K562 (cell line): ENCODE measurements around the gene ORM1. TPM values are rescaled to one million over a fixed set of nuclear protein-coding genes. Genes with fewer than 3 reads are reported as not detected.

Source experiments
- ARID3B ChIP-seq: fragments of 250-450 bp; sonication (Bioruptor Pico); IDR thresholded peaks from 2 replicates; pipeline ENCODE4 v1.4.0; 2020; ENCODE audit warnings: borderline replicate concordance
- HNRNPLL ChIP-seq: fragments of 200-400 bp; formaldehyde crosslinking; IDR thresholded peaks from 2 replicates; pipeline ENCODE4 v1.6.1; 2017; ENCODE audit warnings: low read length, low read depth, mild to moderate bottlenecking; ENCODE audit not compliant: poor library complexity, severe bottlenecking
- MXD1 ChIP-seq: fragments of 250-450 bp; sonication (Bioruptor Pico); IDR thresholded peaks from 2 replicates; pipeline ENCODE4 v1.8.0; 2021; ENCODE audit warnings: borderline replicate concordance, mild to moderate bottlenecking, moderate library complexity; ENCODE audit not compliant: poor library complexity, severe bottlenecking
- NCOA4 ChIP-seq: fragments of 450-650 bp; IDR thresholded peaks from 2 replicates; pipeline ENCODE4 v1.6.1; 2018; ENCODE audit warnings: mild to moderate bottlenecking; ENCODE audit not compliant: partially characterized antibody
- UBTF ChIP-seq, 2 experiments: IDR thresholded peaks; 2 replicates each; pipeline ENCODE4 v1.6.1; 2012; ENCODE audit warnings: improper control_type of control experiment in 2 of 2, low read depth in 2 of 2, low read length in 2 of 2, borderline replicate concordance in 1 of 2
- ZBTB7A ChIP-seq: IDR thresholded peaks from 2 replicates; pipeline ENCODE4 v1.6.1; 2011; ENCODE audit warnings: low read depth, mild to moderate bottlenecking, low read length, moderate library complexity, borderline replicate concordance; ENCODE audit not compliant: control insufficient read depth
- ZNF589 ChIP-seq: fragments of 200-800 bp; sonication (Bioruptor generic); IDR thresholded peaks from 2 replicates; pipeline ENCODE4 v1.6.1; 2016; ENCODE audit warnings: low read depth, missing genetic modification characterization, missing compliant biosample characterization
- polyA plus RNA-seq, 8 experiments: library from polyadenylated mRNA; depleted of rRNA in 4 of 8; stranded (reverse) in 5 of 8; unstranded in 3 of 8; fragments of >200 nt; fragmentation: Nextera tagmentation in 2 of 8; fragmentation: Illumina TruSeq in 1 of 8; extraction: Ambion mirVana in 2 of 8; extraction: Trizol in 1 of 8; gene quantifications; 2 replicates each; pipeline versions ENCODE4 v1.2.1 to v1.2.3, GENCODE V29; 2011 to 2014; ENCODE audit warnings: inconsistent platforms in 1 of 8, missing spikeins in 1 of 8
- total RNA-seq, 7 experiments: library from RNA; depleted of rRNA in 6 of 7; stranded (reverse); fragments of >200 nt in 6 of 7; fragmentation: Illumina TruSeq in 2 of 7; extraction: Trizol in 2 of 7; gene quantifications; 2 replicates each; pipeline versions ENCODE4 v1.2.1 to v1.2.3, GENCODE V29; 2011 to 2021; ENCODE audit warnings: low replicate concordance in 1 of 7

The ORM1 gene
- total and polyA plus RNA-seq, 9 of the 15 experiments (the other 6 are each of a cell fraction or from before 2014, with no cell fraction given), result 2.9 TPM; not detected in 8

- TF ChIP-seq UBTF (IDR thresholded peaks at IDR 0.05; ENCODE audit: borderline replicate concordance in 1 of 2, low read depth in 2 of 2, low read length in 2 of 2) (no peak), ZNF589 (CRISPR knock-in tag) (no peak), ZBTB7A (no peak), ARID3B (CRISPR knock-in tag) (no peak), HNRNPLL (no peak), MXD1 (CRISPR knock-in tag) (no peak), NCOA4 (no peak)
Measured at GRCh38 chr9:114284316-114285060, 38.4 kb upstream of the ORM1 start (continued).
